Endothelial cell (in vitro differentiated cells): ENCODE results near the gene WT1. TPM values are rescaled to one million over a fixed set of nuclear protein-coding genes. Genes with fewer than 3 reads are reported as not detected.

Experiments used
- DNase-seq: peaks from one replicate; pipeline ENCODE4 v3.0.0; 2021; ENCODE audit warnings: low spot score
- H3K27ac Mint-ChIP-seq: one replicate; pipeline ENCODE4 v1.8.0; 2021; ENCODE audit warnings: mixed read lengths, inconsistent platforms; ENCODE audit not compliant: unreplicated experiment
- H3K27me3 Mint-ChIP-seq: one replicate; pipeline ENCODE4 v1.8.0; 2021; ENCODE audit warnings: mild to moderate bottlenecking, moderate library complexity, mixed read lengths, inconsistent platforms; ENCODE audit not compliant: unreplicated experiment
- H3K36me3 Mint-ChIP-seq: one replicate; pipeline ENCODE4 v1.8.0; 2021; ENCODE audit warnings: mild to moderate bottlenecking, low read depth, mixed read lengths, inconsistent platforms; ENCODE audit not compliant: unreplicated experiment
- H3K4me1 Mint-ChIP-seq: one replicate; pipeline ENCODE4 v1.8.0; 2021; ENCODE audit warnings: mild to moderate bottlenecking, mixed read lengths, inconsistent platforms; ENCODE audit not compliant: unreplicated experiment
- H3K4me3 Mint-ChIP-seq: one replicate; pipeline ENCODE4 v1.8.0; 2021; ENCODE audit warnings: mild to moderate bottlenecking, mixed read lengths, inconsistent platforms; ENCODE audit not compliant: unreplicated experiment
- H3K9me3 Mint-ChIP-seq: one replicate; pipeline ENCODE4 v1.8.0; 2021; ENCODE audit warnings: mixed read lengths, inconsistent platforms; ENCODE audit not compliant: unreplicated experiment
- CTCF ChIP-seq: fragments of 200-600 bp; sonication (generic); IDR thresholded peaks from one replicate; pipeline ENCODE4 v1.5.0; 2021; ENCODE audit warnings: antibody characterized with exemption; ENCODE audit not compliant: unreplicated experiment
- total RNA-seq: library from RNA; stranded (reverse); fragmentation: NEBNext Ultra II Directional; extraction: Animal tissue kit (Norgen Biotek cat#: 25700); gene quantifications from one replicate; pipeline ENCODE4 v1.2.1, GENCODE V29; 2021; ENCODE audit not compliant: unreplicated experiment

Gene WT1
- total RNA-seq, 1 donor from 2014 or later = not detected

GRCh38 chr11:32454993-32455392 is 19.7 kb upstream of the WT1 start:
- no peak overlapping the region for H3K4me3 Mint-ChIP-seq
- no peaks in the 10 kb centered on the region for H3K4me1 Mint-ChIP-seq
- H3K9me3 Mint-ChIP-seq = no peaks in the 10 kb centered on the region
- DNase-seq = no peak
- TF ChIP-seq CTCF = no peak
- peaks cover 4% of the 10 kb centered on the region for H3K27me3 Mint-ChIP-seq
- H3K27ac Mint-ChIP-seq = no peak overlapping the region
- H3K36me3 Mint-ChIP-seq = no peaks in the 10 kb centered on the region

- Mint-ChIP-seq H3K4me3 (no peak overlapping the region), H3K4me1 (no peaks in the 10 kb centered on the region), H3K36me3 (no peaks in the 10 kb centered on the region), H3K27me3 (peaks cover 4% of the 10 kb centered on the region), H3K27ac (no peak overlapping the region), H3K9me3 (no peaks in the 10 kb centered on the region)
- no peak for TF ChIP-seq CTCF
- no peak for DNase-seq
Observed at GRCh38 chr11:32451808-32452207, 16.5 kb upstream of the WT1 start.

- H3K27ac Mint-ChIP-seq = no peak overlapping the region
- no peak overlapping the region for H3K4me3 Mint-ChIP-seq
- DNase-seq = no peak
- no peak for TF ChIP-seq CTCF
- H3K4me1 Mint-ChIP-seq = no peaks in the 10 kb centered on the region
- H3K36me3 Mint-ChIP-seq = no peaks in the 10 kb centered on the region
- peaks cover 4% of the 10 kb centered on the region for H3K27me3 Mint-ChIP-seq
- no peaks in the 10 kb centered on the region for H3K9me3 Mint-ChIP-seq
Observed at GRCh38 chr11:32450372-32450771, 15.0 kb upstream of the WT1 start.

GRCh38 chr11:32448232-32448631 is 12.9 kb upstream of the WT1 start:
- Mint-ChIP-seq H3K9me3 (no peaks in the 10 kb centered on the region), H3K27me3 (peaks cover 1% of the 10 kb centered on the region), H3K4me3 (no peak overlapping the region), H3K36me3 (no peaks in the 10 kb centered on the region), H3K27ac (no peak overlapping the region), H3K4me1 (no peaks in the 10 kb centered on the region)
- no peak for TF ChIP-seq CTCF
- DNase-seq = peak; percentile 23

- Mint-ChIP-seq H3K4me1 (no peaks in the 10 kb centered on the region), H3K36me3 (no peaks in the 10 kb centered on the region), H3K27me3 (peaks cover 1% of the 10 kb centered on the region), H3K4me3 (no peak overlapping the region), H3K27ac (no peak overlapping the region), H3K9me3 (no peaks in the 10 kb centered on the region)
- no peak for TF ChIP-seq CTCF
- no peak for DNase-seq
Observed at GRCh38 chr11:32447252-32447651, 11.9 kb upstream of the WT1 start.
